ENCODE measurements around the gene BAX. TPM values are rescaled to one million over a fixed set of nuclear protein-coding genes. Genes with fewer than 3 reads are reported as not detected.

The BAX gene
- polyA plus RNA-seq, 1 of the 3 experiments (the other 2 are of a cell fraction) = 640 TPM

DNA sequence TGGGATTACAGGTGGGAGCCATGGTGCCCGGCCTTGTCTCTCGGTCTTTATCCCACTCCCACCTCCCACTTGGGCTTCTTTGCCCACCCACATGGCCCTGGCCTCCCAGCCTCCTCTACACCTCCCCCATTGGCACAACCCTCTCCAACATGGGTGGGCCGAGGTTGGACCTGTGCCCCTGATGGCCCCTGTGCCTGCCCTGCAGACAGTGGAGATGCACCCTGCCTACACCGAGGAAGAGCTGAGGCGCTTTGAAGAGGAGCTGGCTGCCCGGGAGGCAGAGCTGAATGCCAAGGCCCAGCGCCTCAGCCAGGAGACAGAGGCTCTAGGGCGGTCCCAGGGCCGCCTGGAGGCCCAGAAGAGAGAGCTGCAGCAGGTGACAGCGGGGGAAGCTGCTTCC lies 33.7 kb upstream of the BAX start:
- Histone ChIP-seq H3K9ac (no peak overlapping the region), H3K4me3 (ENCODE audit: low read depth in 2 of 2, low read length in 1 of 2) (no peak overlapping the region), H3K27me3 (ENCODE audit: insufficient read depth) (no peaks in the 10 kb centered on the region), H3K79me2 (ENCODE audit: insufficient read depth) (no peaks in the 10 kb centered on the region), H3K27ac (ENCODE audit: low read depth in 2 of 2, low read length in 1 of 2) (no peak overlapping the region), H3K9me2 (no peaks in the 10 kb centered on the region), H3F3A (replicated peaks; ENCODE audit: insufficient read depth) (peaks cover 6% of the 10 kb centered on the region), H3K4me2 (no peak overlapping the region), H3K36me3 (replicated peaks in 1 of 2; ENCODE audit: control insufficient read depth in 1 of 2, insufficient read depth in 2 of 2, low read length in 1 of 2) (peaks cover 9 to 16% of the 10 kb centered on the region in 2 experiments), H3K9me3 (no peaks in the 10 kb centered on the region), H4K20me1 (ENCODE audit: insufficient read depth) (no peaks in the 10 kb centered on the region), H3K4me1 (ENCODE audit: control insufficient read depth in 1 of 2, insufficient read depth in 2 of 2, low read depth in 1 of 2, low read length in 1 of 2) (0 out of 4 replicates have a peak, but pooled peaks cover 0 to 4% of the 10 kb centered on the region in 2 experiments), H2AFZ (ENCODE audit: low read depth) (no peak overlapping the region)
- TF ChIP-seq CHD2 (IDR thresholded peaks at IDR 0.05; ENCODE audit: low read length, partially characterized antibody) (no peak), RXRA (IDR thresholded peaks at IDR 0.05; ENCODE audit: borderline replicate concordance, low read depth) (no peak), EP300 (IDR thresholded peaks at IDR 0.05; ENCODE audit: borderline replicate concordance in 1 of 2, low read depth in 1 of 2, low read length in 1 of 2) (no peak), GABPA (IDR thresholded peaks at IDR 0.05; ENCODE audit: low read depth) (no peak), JUND (IDR thresholded peaks at IDR 0.05) (no peak), YY1 (IDR thresholded peaks at IDR 0.05; ENCODE audit: low read depth) (no peak)
- TF ChIP-seq, protein P1, sequence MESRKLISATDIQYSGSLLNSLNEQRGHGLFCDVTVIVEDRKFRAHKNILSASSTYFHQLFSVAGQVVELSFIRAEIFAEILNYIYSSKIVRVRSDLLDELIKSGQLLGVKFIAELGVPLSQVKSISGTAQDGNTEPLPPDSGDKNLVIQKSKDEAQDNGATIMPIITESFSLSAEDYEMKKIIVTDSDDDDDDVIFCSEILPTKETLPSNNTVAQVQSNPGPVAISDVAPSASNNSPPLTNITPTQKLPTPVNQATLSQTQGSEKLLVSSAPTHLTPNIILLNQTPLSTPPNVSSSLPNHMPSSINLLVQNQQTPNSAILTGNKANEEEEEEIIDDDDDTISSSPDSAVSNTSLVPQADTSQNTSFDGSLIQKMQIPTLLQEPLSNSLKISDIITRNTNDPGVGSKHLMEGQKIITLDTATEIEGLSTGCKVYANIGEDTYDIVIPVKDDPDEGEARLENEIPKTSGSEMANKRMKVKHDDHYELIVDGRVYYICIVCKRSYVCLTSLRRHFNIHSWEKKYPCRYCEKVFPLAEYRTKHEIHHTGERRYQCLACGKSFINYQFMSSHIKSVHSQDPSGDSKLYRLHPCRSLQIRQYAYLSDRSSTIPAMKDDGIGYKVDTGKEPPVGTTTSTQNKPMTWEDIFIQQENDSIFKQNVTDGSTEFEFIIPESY (IDR thresholded peaks at IDR 0.05; ENCODE audit: borderline replicate concordance, low read depth) = no peak
- 90% methylated on average over 10 of the region's 10 CpGs for WGBS (ENCODE audit: low lambda C conversion rate)
- ChIA-PET POLR2A (interaction anchor here (0.7 kb wide), 1 partner anchor 10 kb away, joined by 3 read pairs; no protein-coding TSS in a partner anchor), CTCF (interaction anchor here (1.6 to 1.7 kb wide), 2 partner anchors 50 to 79 kb away, joined by 3 to 5 read pairs; no protein-coding TSS in a partner anchor)
- no peak for DNase-seq

DNA sequence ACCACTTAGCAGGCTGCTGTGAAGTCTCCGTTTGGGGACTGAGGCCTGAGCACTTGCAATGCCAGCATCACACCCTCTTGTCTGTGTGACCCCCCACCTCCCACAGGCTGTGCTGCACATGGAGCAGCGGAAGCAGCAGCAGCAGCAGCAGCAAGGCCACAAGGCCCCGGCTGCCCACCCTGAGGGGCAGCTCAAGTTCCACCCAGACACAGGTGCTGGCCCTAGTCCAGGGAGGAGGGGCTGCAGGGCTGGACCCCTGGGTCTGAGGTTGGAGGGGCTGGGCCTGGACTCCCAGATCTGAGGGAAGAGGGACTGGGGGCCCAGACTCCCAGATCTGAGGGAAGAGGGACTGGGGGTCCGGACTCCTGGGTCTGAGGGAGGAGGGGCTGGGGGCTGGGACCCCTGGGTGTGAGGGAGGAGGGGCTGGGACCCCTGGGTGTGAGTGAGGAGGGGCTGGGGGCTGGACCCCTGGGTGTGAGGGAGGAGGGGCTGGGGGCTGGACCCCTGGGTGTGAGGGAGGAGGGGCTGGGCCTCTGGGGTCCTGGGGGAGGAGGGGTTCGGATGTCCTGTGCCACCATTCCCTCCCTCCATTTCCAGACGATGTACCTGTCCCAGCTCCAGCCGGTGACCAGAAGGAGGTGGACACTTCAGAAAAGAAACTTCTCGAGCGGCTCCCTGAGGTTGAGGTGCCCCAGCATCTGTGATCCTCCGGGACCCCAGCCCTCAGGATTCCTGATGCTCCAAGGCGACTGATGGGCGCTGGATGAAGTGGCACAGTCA lies 32.8 kb upstream of the BAX start:
- Histone ChIP-seq H3K4me1 (ENCODE audit: control insufficient read depth in 1 of 2, insufficient read depth in 2 of 2, low read depth in 1 of 2, low read length in 1 of 2) (0 out of 4 replicates have a peak, but pooled peaks cover 0 to 4% of the 10 kb centered on the region in 2 experiments), H3F3A (replicated peaks; ENCODE audit: insufficient read depth) (peaks cover 11% of the 10 kb centered on the region), H3K4me3 (ENCODE audit: low read depth in 2 of 2, low read length in 1 of 2) (no peak overlapping the region), H3K27ac (ENCODE audit: low read depth in 2 of 2, low read length in 1 of 2) (no peak overlapping the region), H3K9ac (no peak overlapping the region), H3K9me2 (no peaks in the 10 kb centered on the region), H3K79me2 (ENCODE audit: insufficient read depth) (no peaks in the 10 kb centered on the region), H3K27me3 (ENCODE audit: insufficient read depth) (no peaks in the 10 kb centered on the region), H4K20me1 (ENCODE audit: insufficient read depth) (no peaks in the 10 kb centered on the region), H3K4me2 (no peak overlapping the region), H2AFZ (ENCODE audit: low read depth) (no peak overlapping the region), H3K36me3 (replicated peaks in 1 of 2; ENCODE audit: control insufficient read depth in 1 of 2, insufficient read depth in 2 of 2, low read length in 1 of 2) (peaks cover 9 to 14% of the 10 kb centered on the region in 2 experiments), H3K9me3 (no peaks in the 10 kb centered on the region)
- TF ChIP-seq NFIC (IDR thresholded peaks at IDR 0.05; ENCODE audit: borderline replicate concordance) (no peak), TAF1 (IDR thresholded peaks at IDR 0.05; ENCODE audit: borderline replicate concordance, low read depth, low read length) (no peak), CHD2 (IDR thresholded peaks at IDR 0.05; ENCODE audit: low read length, partially characterized antibody) (no peak), MXI1 (IDR thresholded peaks at IDR 0.05; ENCODE audit: low read depth, low read length) (no peak), GABPA (IDR thresholded peaks at IDR 0.05; ENCODE audit: low read depth) (no peak), TCF12 (IDR thresholded peaks at IDR 0.05) (no peak), FOXM1 (IDR thresholded peaks at IDR 0.05; ENCODE audit: low read depth) (no peak), RXRA (IDR thresholded peaks at IDR 0.05; ENCODE audit: borderline replicate concordance, low read depth) (no peak), POLR2AphosphoS5 (IDR thresholded peaks at IDR 0.05; ENCODE audit: low read depth, low read length) (no peak), NRF1 (IDR thresholded peaks at IDR 0.05; ENCODE audit: low read depth, low read length) (no peak), EZH2phosphoT487 (IDR thresholded peaks at IDR 0.05; ENCODE audit: borderline replicate concordance, low read depth) (no peak)
- TF ChIP-seq, protein P1 (IDR thresholded peaks at IDR 0.05; ENCODE audit: borderline replicate concordance, low read depth) = no peak
- TF ChIP-seq, protein P2, sequence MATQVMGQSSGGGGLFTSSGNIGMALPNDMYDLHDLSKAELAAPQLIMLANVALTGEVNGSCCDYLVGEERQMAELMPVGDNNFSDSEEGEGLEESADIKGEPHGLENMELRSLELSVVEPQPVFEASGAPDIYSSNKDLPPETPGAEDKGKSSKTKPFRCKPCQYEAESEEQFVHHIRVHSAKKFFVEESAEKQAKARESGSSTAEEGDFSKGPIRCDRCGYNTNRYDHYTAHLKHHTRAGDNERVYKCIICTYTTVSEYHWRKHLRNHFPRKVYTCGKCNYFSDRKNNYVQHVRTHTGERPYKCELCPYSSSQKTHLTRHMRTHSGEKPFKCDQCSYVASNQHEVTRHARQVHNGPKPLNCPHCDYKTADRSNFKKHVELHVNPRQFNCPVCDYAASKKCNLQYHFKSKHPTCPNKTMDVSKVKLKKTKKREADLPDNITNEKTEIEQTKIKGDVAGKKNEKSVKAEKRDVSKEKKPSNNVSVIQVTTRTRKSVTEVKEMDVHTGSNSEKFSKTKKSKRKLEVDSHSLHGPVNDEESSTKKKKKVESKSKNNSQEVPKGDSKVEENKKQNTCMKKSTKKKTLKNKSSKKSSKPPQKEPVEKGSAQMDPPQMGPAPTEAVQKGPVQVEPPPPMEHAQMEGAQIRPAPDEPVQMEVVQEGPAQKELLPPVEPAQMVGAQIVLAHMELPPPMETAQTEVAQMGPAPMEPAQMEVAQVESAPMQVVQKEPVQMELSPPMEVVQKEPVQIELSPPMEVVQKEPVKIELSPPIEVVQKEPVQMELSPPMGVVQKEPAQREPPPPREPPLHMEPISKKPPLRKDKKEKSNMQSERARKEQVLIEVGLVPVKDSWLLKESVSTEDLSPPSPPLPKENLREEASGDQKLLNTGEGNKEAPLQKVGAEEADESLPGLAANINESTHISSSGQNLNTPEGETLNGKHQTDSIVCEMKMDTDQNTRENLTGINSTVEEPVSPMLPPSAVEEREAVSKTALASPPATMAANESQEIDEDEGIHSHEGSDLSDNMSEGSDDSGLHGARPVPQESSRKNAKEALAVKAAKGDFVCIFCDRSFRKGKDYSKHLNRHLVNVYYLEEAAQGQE (IDR thresholded peaks at IDR 0.05; ENCODE audit: low read depth, low read length) = no peak
- POLR2A ChIA-PET = interaction anchor here (0.7 kb wide), 1 partner anchor 10 kb away, joined by 3 read pairs; no protein-coding TSS in a partner anchor
- DNase-seq = no peak
- CTCF ChIA-PET = no interaction called here
- WGBS (ENCODE audit: low lambda C conversion rate) = 92% methylated on average over 8 of the region's 12 CpGs

All from SK-N-SH (cell line).